Activated T-helper 2 cell treated with anti-CD3 and anti-CD28 coated beads, Interferon-gamma antibody, Interleukin-2, Interleukin-4, amounts not matched to agents 10 μg/mL and 5 μg/mL and 100 μg/mL, durations not matched to agents 14 hours and 24 hours and 36 hours (primary cell): ENCODE data around the gene FBXL15. TPM values are rescaled to one million over a fixed set of nuclear protein-coding genes. Genes with fewer than 3 reads are reported as not detected.

Source experiments
- DNase-seq: peaks from one replicate; pipeline ENCODE4 v3.0.0; 2021; ENCODE audit warnings: low spot score
- H3K27ac Mint-ChIP-seq: one replicate; pipeline ENCODE4 v1.8.0; 2021; ENCODE audit warnings: mixed read lengths
- H3K27me3 Mint-ChIP-seq: one replicate; pipeline ENCODE4 v1.8.0; 2021; ENCODE audit warnings: low read depth, mixed read lengths
- H3K36me3 Mint-ChIP-seq: one replicate; pipeline ENCODE4 v1.8.0; 2021; ENCODE audit warnings: low read depth, mixed read lengths
- H3K4me1 Mint-ChIP-seq: one replicate; pipeline ENCODE4 v1.8.0; 2021; ENCODE audit warnings: low read depth, mixed read lengths
- H3K4me3 Mint-ChIP-seq: one replicate; pipeline ENCODE4 v1.8.0; 2021; ENCODE audit warnings: low read depth, mild to moderate bottlenecking, moderate library complexity, mixed read lengths
- H3K9me3 Mint-ChIP-seq: one replicate; pipeline ENCODE4 v1.8.0; 2021; ENCODE audit warnings: mixed read lengths
- intact Hi-C: fragments of 100-400 bp; cut with micrococcal nuclease; formaldehyde crosslinking; loops from one replicate; pipeline ENCODE4 v1.15.1; 2023
- total RNA-seq: library from RNA; stranded (reverse); gene quantifications from 2 replicates; pipeline ENCODE4 v1.2.3, GENCODE V29; 2022

FBXL15 gene
- 14.8 and 15.1 TPM in 2 replicates for total RNA-seq

GRCh38 chr10:102420714-102421506, at the start of gene FBXL15:
FBXL15 (plus strand) TSS chr10:102420836; CDS start chr10:102421130, 294 bp downstream.
- peak; percentile 95 for DNase-seq
- intact Hi-C loops, result loop anchor here (1.0 to 5.0 kb wide), 7 partner anchors 11 to 289 kb away; partner anchors contain the start of genes ACTR1A, CUEDC2 and SUFU
- Mint-ChIP-seq H3K4me3 (peak within 1 kb of the TSS; percentile 93), H3K9me3 (no peaks in the 10 kb centered on the region), H3K4me1 (peaks cover 17% of the 10 kb centered on the region), H3K36me3 (peaks cover 8% of the 10 kb centered on the region), H3K27me3 (peaks cover 19% of the 10 kb centered on the region), H3K27ac (peak within 1 kb of the TSS; percentile 87)

DNA sequence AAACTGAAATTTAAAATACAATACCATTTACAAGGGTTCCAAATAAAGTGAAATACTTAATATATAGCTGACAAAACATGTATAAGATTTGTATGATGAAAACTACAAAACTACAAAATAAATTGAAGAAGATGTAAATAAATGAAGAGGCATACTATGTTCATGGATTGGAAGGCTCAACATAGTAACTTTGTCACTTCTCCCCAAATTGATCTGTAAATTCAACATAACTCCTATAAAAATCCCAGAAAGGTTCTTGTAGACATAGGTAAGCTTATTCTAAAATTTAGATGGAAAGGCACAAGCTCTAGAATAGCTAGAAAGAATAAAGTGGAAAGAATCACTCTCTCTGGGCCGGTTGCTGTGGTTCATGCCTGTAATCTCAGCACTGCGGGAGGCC, 49.3 kb upstream of the FBXL15 start:
- Mint-ChIP-seq H3K4me3 (no peak overlapping the region), H3K27ac (no peak overlapping the region), H3K4me1 (no peaks in the 10 kb centered on the region), H3K36me3 (peaks cover 73% of the 10 kb centered on the region), H3K9me3 (peaks cover 4% of the 10 kb centered on the region), H3K27me3 (no peaks in the 10 kb centered on the region)
- intact Hi-C loops, result no loop called here
- DNase-seq, result no peak

GRCh38 chr10:102375250-102375649, 45.4 kb upstream of the FBXL15 start:
- H3K9me3 Mint-ChIP-seq, result no peaks in the 10 kb centered on the region
- no peak overlapping the region for H3K27ac Mint-ChIP-seq
- no peaks in the 10 kb centered on the region for H3K27me3 Mint-ChIP-seq
- H3K36me3 Mint-ChIP-seq, result peaks cover 53% of the 10 kb centered on the region
- intact Hi-C loops, result no loop called here
- no peak overlapping the region for H3K4me3 Mint-ChIP-seq
- no peaks in the 10 kb centered on the region for H3K4me1 Mint-ChIP-seq
- no peak for DNase-seq

- intact Hi-C loops, result no loop called here
- H3K27me3 Mint-ChIP-seq, result no peaks in the 10 kb centered on the region
- H3K27ac Mint-ChIP-seq, result no peak overlapping the region
- H3K4me1 Mint-ChIP-seq, result no peaks in the 10 kb centered on the region
- H3K4me3 Mint-ChIP-seq, result no peak overlapping the region
- H3K36me3 Mint-ChIP-seq, result peaks cover 50% of the 10 kb centered on the region
- DNase-seq, result no peak
- H3K9me3 Mint-ChIP-seq, result no peaks in the 10 kb centered on the region
These were observed 44.8 kb upstream of the FBXL15 start for GRCh38 chr10:102375867-102376266.

DNA sequence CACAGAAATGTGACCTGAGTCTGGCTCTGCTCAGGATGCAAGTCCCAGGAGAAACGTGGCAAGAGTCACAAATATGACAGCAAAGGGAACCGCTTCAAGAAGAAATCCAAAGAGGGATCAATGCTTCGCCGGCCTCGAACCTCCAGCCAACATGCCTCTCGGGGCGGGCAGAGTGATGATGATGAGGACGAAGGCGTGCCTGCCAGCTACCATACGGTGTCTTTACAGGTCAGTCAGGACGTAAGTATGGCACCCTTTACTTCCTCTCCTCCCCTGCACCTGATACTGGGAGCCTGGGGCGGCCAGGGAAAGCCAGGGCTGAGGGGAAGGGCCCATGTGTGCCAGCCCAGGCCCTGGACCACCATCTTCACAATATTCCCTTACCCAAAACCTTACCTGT, 43.7 kb upstream of the FBXL15 start:
- Mint-ChIP-seq H3K36me3 (peaks cover 50% of the 10 kb centered on the region), H3K27me3 (no peaks in the 10 kb centered on the region), H3K9me3 (no peaks in the 10 kb centered on the region), H3K4me3 (no peak overlapping the region), H3K4me1 (no peaks in the 10 kb centered on the region), H3K27ac (no peak overlapping the region)
- DNase-seq, result no peak
- intact Hi-C loops, result no loop called here

GRCh38 chr10:102379383-102379782, 41.3 kb upstream of the FBXL15 start:
- H3K9me3 Mint-ChIP-seq, result no peaks in the 10 kb centered on the region

DNA sequence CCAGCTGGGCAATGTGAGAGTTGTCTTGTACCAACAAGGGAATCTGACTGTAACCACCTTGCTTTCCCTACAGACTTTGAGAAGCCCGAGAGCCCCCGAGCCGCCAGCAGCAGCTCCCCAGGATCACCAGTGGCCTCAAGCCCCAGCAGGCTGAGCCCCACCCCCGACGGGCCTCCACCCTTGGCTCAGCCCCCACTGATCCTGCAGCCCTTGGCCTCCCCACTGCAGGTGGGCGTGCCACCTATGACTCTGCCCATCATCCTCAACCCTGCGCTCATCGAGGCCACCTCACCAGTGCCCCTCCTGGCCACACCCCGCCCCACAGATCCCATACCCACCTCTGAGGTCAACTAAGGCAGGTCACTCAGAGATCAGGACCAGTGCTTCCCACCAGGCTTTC, 38.7 kb upstream of the FBXL15 start:
- H3K4me1 Mint-ChIP-seq, result peaks cover 3% of the 10 kb centered on the region
- H3K36me3 Mint-ChIP-seq, result peaks cover 29% of the 10 kb centered on the region
- H3K27ac Mint-ChIP-seq, result no peak overlapping the region
- no peaks in the 10 kb centered on the region for H3K27me3 Mint-ChIP-seq
- no peaks in the 10 kb centered on the region for H3K9me3 Mint-ChIP-seq
- intact Hi-C loops, result no loop called here
- no peak overlapping the region for H3K4me3 Mint-ChIP-seq
- DNase-seq, result no peak

More at GRCh38 chr10:102379383-102379782, 41.3 kb upstream of the FBXL15 start:
- no peak for DNase-seq
- intact Hi-C loops, result no loop called here
- no peaks in the 10 kb centered on the region for H3K27me3 Mint-ChIP-seq
- peaks cover 3% of the 10 kb centered on the region for H3K4me1 Mint-ChIP-seq
- H3K4me3 Mint-ChIP-seq, result no peak overlapping the region
- H3K36me3 Mint-ChIP-seq, result peaks cover 40% of the 10 kb centered on the region
- no peak overlapping the region for H3K27ac Mint-ChIP-seq

GRCh38 chr10:102382871-102383270, 37.8 kb upstream of the FBXL15 start:
- Mint-ChIP-seq H3K27ac (no peak overlapping the region), H3K9me3 (no peaks in the 10 kb centered on the region), H3K27me3 (no peaks in the 10 kb centered on the region), H3K4me1 (peaks cover 3% of the 10 kb centered on the region), H3K4me3 (no peak overlapping the region), H3K36me3 (peaks cover 28% of the 10 kb centered on the region)
- DNase-seq, result no peak
- intact Hi-C loops, result no loop called here

DNA sequence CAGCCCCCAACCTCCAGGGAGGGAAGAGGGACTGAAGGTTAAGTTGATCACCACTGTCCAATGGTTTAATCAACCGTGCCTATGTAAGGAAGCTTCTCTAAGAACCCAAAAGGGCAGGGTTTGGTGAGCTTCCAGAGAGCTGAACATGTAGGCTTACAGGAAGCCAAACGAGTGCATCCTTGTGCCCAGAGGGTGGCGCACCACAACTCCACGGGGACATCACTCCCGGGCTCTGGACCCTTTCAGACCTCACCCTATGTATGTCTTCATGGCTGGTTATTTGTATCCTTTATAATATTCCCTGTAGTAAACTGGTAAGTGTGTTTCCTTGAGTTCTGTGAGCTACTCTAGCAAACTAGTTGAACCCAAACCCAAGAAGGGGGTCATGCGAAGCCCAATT, 36.6 kb upstream of the FBXL15 start:
- no peaks in the 10 kb centered on the region for H3K9me3 Mint-ChIP-seq
- H3K27me3 Mint-ChIP-seq, result no peaks in the 10 kb centered on the region
- H3K4me3 Mint-ChIP-seq, result no peak overlapping the region
- intact Hi-C loops, result no loop called here
- H3K4me1 Mint-ChIP-seq, result peaks cover 3% of the 10 kb centered on the region
- no peak overlapping the region for H3K27ac Mint-ChIP-seq
- peaks cover 28% of the 10 kb centered on the region for H3K36me3 Mint-ChIP-seq
- no peak for DNase-seq

GRCh38 chr10:102384606-102385429, 35.8 kb upstream of the FBXL15 start:
- H3K4me1 Mint-ChIP-seq, result peaks cover 3% of the 10 kb centered on the region
- H3K9me3 Mint-ChIP-seq, result no peaks in the 10 kb centered on the region
- no peaks in the 10 kb centered on the region for H3K27me3 Mint-ChIP-seq
- peaks cover 24% of the 10 kb centered on the region for H3K36me3 Mint-ChIP-seq
- H3K27ac Mint-ChIP-seq, result no peak overlapping the region
- intact Hi-C loops, result no loop called here
- H3K4me3 Mint-ChIP-seq, result no peak overlapping the region
- no peak for DNase-seq

GRCh38 chr10:102389894-102390293, 30.7 kb upstream of the FBXL15 start:
- DNase-seq, result no peak
- Mint-ChIP-seq H3K27ac (no peak overlapping the region), H3K36me3 (peaks cover 7% of the 10 kb centered on the region), H3K27me3 (no peaks in the 10 kb centered on the region), H3K4me3 (no peak overlapping the region), H3K9me3 (no peaks in the 10 kb centered on the region), H3K4me1 (peaks cover 15% of the 10 kb centered on the region)
- intact Hi-C loops, result loop anchor here (5.0 to 10.0 kb wide), 2 partner anchors 273 to 555 kb away; no protein-coding TSS in a partner anchor

GRCh38 chr10:102392306-102392705, 28.3 kb upstream of the FBXL15 start:
- intact Hi-C loops, result loop anchor here (5.0 to 10.0 kb wide), 2 partner anchors 275 to 558 kb away; no protein-coding TSS in a partner anchor
- H3K4me1 Mint-ChIP-seq, result peaks cover 23% of the 10 kb centered on the region
- H3K9me3 Mint-ChIP-seq, result no peaks in the 10 kb centered on the region
- H3K27ac Mint-ChIP-seq, result no peak overlapping the region
- H3K36me3 Mint-ChIP-seq, result peaks cover 26% of the 10 kb centered on the region
- no peak for DNase-seq
- no peaks in the 10 kb centered on the region for H3K27me3 Mint-ChIP-seq
- peak overlapping the region; percentile 91 for H3K4me3 Mint-ChIP-seq
